Measurements from ENCODE around the gene RAPGEF3. TPM values are rescaled to one million over a fixed set of nuclear protein-coding genes. Genes with fewer than 3 reads are reported as not detected.

Gene RAPGEF3
- total and polyA plus RNA-seq, 2 donors from 2014 or later = 84.3 to 179 TPM

DNA sequence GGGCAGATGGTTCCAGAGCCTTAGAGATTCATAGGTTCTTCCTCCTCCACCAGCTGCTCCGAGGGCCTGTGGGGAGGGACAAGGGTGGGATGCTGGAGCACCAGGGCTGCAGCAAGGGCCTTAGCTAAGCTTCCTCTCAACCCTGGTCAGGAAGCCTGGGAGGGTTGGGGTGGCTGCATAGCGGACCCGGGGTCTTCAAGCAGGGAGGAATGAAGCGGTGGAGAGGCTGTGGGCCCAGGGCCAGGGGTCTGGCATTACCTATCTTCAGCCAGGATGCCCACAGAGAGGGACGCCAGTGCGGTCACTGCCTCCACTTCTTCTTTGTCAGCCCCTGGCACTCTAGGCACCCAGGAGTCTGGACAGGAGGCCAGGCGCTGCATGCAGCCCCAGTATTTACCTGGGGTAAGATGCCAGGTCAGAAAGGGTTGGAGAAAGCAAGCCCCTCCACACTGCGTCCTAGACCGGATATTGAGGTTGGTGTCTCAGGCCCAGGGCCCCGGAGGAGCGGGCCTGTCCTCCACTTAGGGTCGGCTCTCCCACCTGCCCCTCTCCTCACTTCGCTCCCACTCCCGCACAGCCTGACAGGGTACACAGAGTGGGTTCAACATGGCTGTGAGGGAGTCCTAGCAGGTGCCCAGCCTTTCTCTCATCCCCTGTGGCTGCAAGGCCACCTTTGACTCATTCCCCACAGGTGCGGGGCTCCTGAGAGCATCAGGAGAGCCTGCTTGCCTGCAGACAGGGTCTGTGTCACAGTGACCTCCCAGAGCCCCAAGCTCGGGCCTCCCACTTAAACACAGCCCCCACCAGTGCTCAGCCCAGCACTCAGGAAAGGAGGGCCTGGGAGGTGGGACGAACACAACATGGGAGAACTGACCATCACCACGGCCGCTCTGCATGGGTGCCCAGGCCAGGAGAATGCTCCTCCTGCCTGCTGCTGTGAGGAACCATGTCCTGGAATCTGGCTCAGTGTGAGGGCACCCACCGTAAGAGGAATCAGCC, 25.4 kb upstream of the RAPGEF3 start:
- intact Hi-C loops (cut with DNase I) = loop anchor here (10.0 kb wide), 1 partner anchor 51 kb away; no protein-coding TSS in a partner anchor

DNA sequence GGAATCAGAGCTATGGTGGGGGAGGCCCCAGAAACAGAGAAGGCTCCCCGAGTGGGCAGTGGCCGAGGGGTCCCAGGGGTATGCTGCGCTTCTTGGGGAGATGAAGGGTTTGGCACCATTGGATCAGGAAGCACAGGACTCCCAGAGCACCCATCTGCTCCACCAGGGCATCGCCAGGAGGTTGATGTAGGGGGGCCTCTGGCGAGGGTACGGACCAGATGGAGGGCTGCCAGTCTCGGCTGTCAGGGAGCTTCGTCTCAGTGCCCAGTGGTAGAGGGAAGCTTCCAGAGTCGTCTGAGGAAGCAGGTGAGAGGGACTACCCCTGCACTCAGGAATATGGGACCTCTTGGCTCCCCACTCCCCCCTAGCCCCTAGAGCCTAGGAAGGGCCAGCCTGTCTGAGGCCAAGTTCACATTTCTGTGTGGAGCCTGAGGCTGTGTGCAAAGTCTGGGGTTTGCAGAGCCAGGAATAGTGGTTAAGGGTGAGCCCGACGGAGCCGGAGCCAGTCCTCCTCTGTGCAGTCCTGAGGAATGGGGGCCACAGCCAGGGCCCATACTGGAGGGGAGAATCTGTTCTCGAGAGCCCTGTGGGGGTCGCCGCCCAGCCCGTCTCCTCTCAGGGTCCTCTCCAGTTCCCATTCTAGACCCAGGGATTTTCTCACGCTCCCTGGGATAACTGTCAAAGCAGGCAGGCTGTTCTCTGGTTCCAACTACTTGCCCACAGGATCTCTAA, 24.5 kb upstream of the RAPGEF3 start:
- no peak for FAIRE-seq
- no peak overlapping the region for H3K27ac ChIP-seq (ENCODE audit: low read depth in 2 of 2, low read length in 2 of 2)

More for the DNA sequence above, 25.4 kb upstream of the RAPGEF3 start:
- no peaks in the 10 kb centered on the region for H3K9me3 ChIP-seq (ENCODE audit: control insufficient read depth in 2 of 3, insufficient read depth in 1 of 3, low read length in 3 of 3)
- TF ChIP-seq, protein P1, sequence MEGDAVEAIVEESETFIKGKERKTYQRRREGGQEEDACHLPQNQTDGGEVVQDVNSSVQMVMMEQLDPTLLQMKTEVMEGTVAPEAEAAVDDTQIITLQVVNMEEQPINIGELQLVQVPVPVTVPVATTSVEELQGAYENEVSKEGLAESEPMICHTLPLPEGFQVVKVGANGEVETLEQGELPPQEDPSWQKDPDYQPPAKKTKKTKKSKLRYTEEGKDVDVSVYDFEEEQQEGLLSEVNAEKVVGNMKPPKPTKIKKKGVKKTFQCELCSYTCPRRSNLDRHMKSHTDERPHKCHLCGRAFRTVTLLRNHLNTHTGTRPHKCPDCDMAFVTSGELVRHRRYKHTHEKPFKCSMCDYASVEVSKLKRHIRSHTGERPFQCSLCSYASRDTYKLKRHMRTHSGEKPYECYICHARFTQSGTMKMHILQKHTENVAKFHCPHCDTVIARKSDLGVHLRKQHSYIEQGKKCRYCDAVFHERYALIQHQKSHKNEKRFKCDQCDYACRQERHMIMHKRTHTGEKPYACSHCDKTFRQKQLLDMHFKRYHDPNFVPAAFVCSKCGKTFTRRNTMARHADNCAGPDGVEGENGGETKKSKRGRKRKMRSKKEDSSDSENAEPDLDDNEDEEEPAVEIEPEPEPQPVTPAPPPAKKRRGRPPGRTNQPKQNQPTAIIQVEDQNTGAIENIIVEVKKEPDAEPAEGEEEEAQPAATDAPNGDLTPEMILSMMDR (IDR thresholded peaks at IDR 0.05; ENCODE audit: borderline replicate concordance, extremely low read depth, insufficient read depth) = no peak
- FAIRE-seq (no peak), DNase-seq (peak in 1 of 5 donors; percentile 68)
- H3K36me3 ChIP-seq (ENCODE audit: control insufficient read depth in 2 of 3, insufficient read depth in 3 of 3, low read length in 3 of 3) = peaks cover 6 to 38% (median 26%) of the 10 kb centered on the region in 3 donors
- H3K27me3 ChIP-seq (ENCODE audit: control insufficient read depth, insufficient read depth, low read length) = no peaks in the 10 kb centered on the region
- no peak overlapping the region for H3K27ac ChIP-seq (ENCODE audit: low read depth in 2 of 2, low read length in 2 of 2)
- H3K9ac ChIP-seq (ENCODE audit: low read length in 3 of 3) = no peak overlapping the region
- H3K4me3 ChIP-seq (ENCODE audit: low read length in 3 of 3) = no peak overlapping the region
- H3K4me1 ChIP-seq (ENCODE audit: control insufficient read depth in 2 of 3, insufficient read depth in 2 of 3, low read depth in 1 of 3, low read length in 3 of 3) = no peaks in the 10 kb centered on the region

DNA sequence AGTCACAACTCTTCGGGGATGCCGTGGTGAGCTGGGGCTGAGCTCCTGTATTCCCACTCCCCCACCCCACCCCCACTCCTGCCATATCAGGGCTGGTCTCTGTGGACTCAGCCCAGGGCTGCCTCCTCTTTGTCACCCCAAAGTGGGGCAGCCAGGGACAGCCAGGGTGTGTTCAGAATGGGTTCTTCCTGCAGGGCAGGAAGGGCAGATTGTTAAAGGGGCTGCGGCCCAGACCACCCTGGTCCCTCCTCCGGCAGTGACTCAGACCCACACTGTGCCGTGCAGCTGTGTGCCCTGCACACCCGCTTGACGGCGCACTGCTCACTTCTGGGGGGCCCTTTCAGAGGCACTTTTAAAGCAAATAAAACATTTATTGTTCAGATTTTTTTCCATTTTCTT, 23.7 kb upstream of the RAPGEF3 start:
- intact Hi-C loops (cut with DNase I) = loop anchor here (10.0 kb wide), 1 partner anchor 52 kb away; no protein-coding TSS in a partner anchor
- Histone ChIP-seq H3K9me3 (ENCODE audit: control insufficient read depth in 2 of 3, insufficient read depth in 1 of 3, low read length in 3 of 3) (no peaks in the 10 kb centered on the region), H3K36me3 (ENCODE audit: control insufficient read depth in 2 of 3, insufficient read depth in 3 of 3, low read length in 3 of 3) (peaks cover 3 to 25% (median 13%) of the 10 kb centered on the region in 3 donors), H3K27me3 (ENCODE audit: control insufficient read depth, insufficient read depth, low read length) (no peaks in the 10 kb centered on the region), H3K9ac (ENCODE audit: low read length in 3 of 3) (no peak overlapping the region), H3K27ac (ENCODE audit: low read depth in 2 of 2, low read length in 2 of 2) (no peak overlapping the region), H3K4me1 (ENCODE audit: control insufficient read depth in 2 of 3, insufficient read depth in 2 of 3, low read depth in 1 of 3, low read length in 3 of 3) (peaks cover 0 to 10% (median 0%) of the 10 kb centered on the region in 3 donors), H3K4me3 (ENCODE audit: low read length in 3 of 3) (no peak overlapping the region)
- TF ChIP-seq, protein P1 (IDR thresholded peaks at IDR 0.05; ENCODE audit: borderline replicate concordance, extremely low read depth, insufficient read depth) = no peak
- peak in 1 of 5 donors; percentile 71 for DNase-seq
- no peak for FAIRE-seq

More for the DNA sequence above, 24.5 kb upstream of the RAPGEF3 start:
- Histone ChIP-seq H3K4me1 (ENCODE audit: control insufficient read depth in 2 of 3, insufficient read depth in 2 of 3, low read depth in 1 of 3, low read length in 3 of 3) (peaks cover 0 to 5% (median 0%) of the 10 kb centered on the region in 3 donors), H3K9ac (ENCODE audit: low read length in 3 of 3) (no peak overlapping the region), H3K4me3 (ENCODE audit: low read length in 3 of 3) (no peak overlapping the region), H3K27me3 (ENCODE audit: control insufficient read depth, insufficient read depth, low read length) (no peaks in the 10 kb centered on the region), H3K36me3 (ENCODE audit: control insufficient read depth in 2 of 3, insufficient read depth in 3 of 3, low read length in 3 of 3) (peaks cover 6 to 30% (median 18%) of the 10 kb centered on the region in 3 donors), H3K9me3 (ENCODE audit: control insufficient read depth in 2 of 3, insufficient read depth in 1 of 3, low read length in 3 of 3) (no peaks in the 10 kb centered on the region)
- peak in 1 of 5 donors; percentile 71 for DNase-seq
- TF ChIP-seq, protein P1 (IDR thresholded peaks at IDR 0.05; ENCODE audit: borderline replicate concordance, extremely low read depth, insufficient read depth) = no peak
- intact Hi-C loops (cut with DNase I) = loop anchor here (10.0 kb wide), 1 partner anchor 52 kb away; no protein-coding TSS in a partner anchor

All from kidney (tissue), 14 donors.